Fibroblast of upper back skin (primary cell): ENCODE measurements around the gene GRIA4.

ENCODE experiments used
- DNase-seq: peaks from one replicate; pipeline ENCODE4 v3.0.0-alpha.2; 2013

Gene GRIA4

GRCh38 chr11:106021181-106021966, 411.5 kb downstream of the GRIA4 start:
- peak; percentile 34 for DNase-seq

- DNase-seq: peak; percentile 100
Measured at GRCh38 chr11:106021967-106022794, 412.3 kb downstream of the GRIA4 start, which contains the start of gene MSANTD4. Gene MSANTD4, minus strand, starts transcription at chr11:106022240. Its CDS starts 11,323 bp downstream, at chr11:106010917.

- DNase-seq: no peak
Measured at GRCh38 chr11:106022795-106023275, 413.0 kb downstream of the GRIA4 start.

GRCh38 chr11:106030609-106031008, 420.7 kb downstream of the GRIA4 start:
- no peak for DNase-seq

- no peak for DNase-seq
Measured at GRCh38 chr11:106031202-106031810, 421.4 kb downstream of the GRIA4 start.
